Astrocyte (in vitro differentiated cells and primary cell): ENCODE measurements around the gene SPARCL1. TPM values are rescaled to one million over a fixed set of nuclear protein-coding genes. Genes with fewer than 3 reads are reported as not detected.

Experiments used
- DNase-seq: peaks from one replicate; pipeline ENCODE4 v3.0.0-alpha.2; 2010; ENCODE audit warnings: low read depth
- FAIRE-seq: peaks from 2 replicates; lab custom pipeline; 2011; peaks lifted over from hg19 to GRCh38; lab: Jason Lieb, UNC
- H2AFZ ChIP-seq: 2 replicates; pipeline ENCODE4 v1.6.0; 2012; ENCODE audit warnings: low read depth, low read length, inconsistent platforms
- H3K27ac ChIP-seq: 2 replicates; pipeline ENCODE4 v1.5.1; 2011; ENCODE audit warnings: low read depth, low read length, inconsistent platforms
- H3K27me3 ChIP-seq: 2 replicates; pipeline ENCODE4 v1.6.0; 2011; ENCODE audit warnings: low read length, inconsistent platforms; ENCODE audit not compliant: insufficient read depth
- H3K36me3 ChIP-seq: 2 replicates; pipeline ENCODE4 v1.5.1; 2011; ENCODE audit warnings: low read length, inconsistent platforms; ENCODE audit not compliant: insufficient read depth
- H3K4me1 ChIP-seq: 2 replicates; pipeline ENCODE4 v1.5.1; 2011; ENCODE audit warnings: low read length, inconsistent platforms; ENCODE audit not compliant: insufficient read depth
- H3K4me2 ChIP-seq: 2 replicates; pipeline ENCODE4 v1.6.0; 2012; ENCODE audit warnings: low read length, inconsistent platforms
- H3K4me3 ChIP-seq: 2 replicates; pipeline ENCODE4 v1.5.1; 2011; ENCODE audit warnings: low read depth, mild to moderate bottlenecking, low read length, inconsistent platforms; ENCODE audit not compliant: insufficient read depth
- H3K79me2 ChIP-seq: 2 replicates; pipeline ENCODE4 v1.6.0; 2012; ENCODE audit warnings: mild to moderate bottlenecking, low read length, inconsistent platforms; ENCODE audit not compliant: insufficient read depth
- H3K9ac ChIP-seq: 2 replicates; pipeline ENCODE4 v1.6.0; 2012; ENCODE audit warnings: mild to moderate bottlenecking, low read length, inconsistent platforms
- H3K9me3 ChIP-seq: 2 replicates; pipeline ENCODE4 v1.5.1; 2012; ENCODE audit warnings: low read depth, mild to moderate bottlenecking, low read length, inconsistent platforms; ENCODE audit not compliant: insufficient read depth
- H4K20me1 ChIP-seq: 2 replicates; pipeline ENCODE4 v1.6.0; 2012; ENCODE audit warnings: low read length, inconsistent platforms; ENCODE audit not compliant: insufficient read depth
- H3K27ac Mint-ChIP-seq: one replicate; pipeline ENCODE4 v1.8.0; 2021; ENCODE audit warnings: mild to moderate bottlenecking, mixed read lengths; ENCODE audit not compliant: unreplicated experiment
- H3K27me3 Mint-ChIP-seq: one replicate; pipeline ENCODE4 v1.8.0; 2021; ENCODE audit warnings: low read depth, mixed read lengths; ENCODE audit not compliant: unreplicated experiment
- H3K36me3 Mint-ChIP-seq: one replicate; pipeline ENCODE4 v1.8.0; 2021; ENCODE audit warnings: low read depth, mixed read lengths; ENCODE audit not compliant: unreplicated experiment
- H3K4me1 Mint-ChIP-seq: one replicate; pipeline ENCODE4 v1.8.0; 2021; ENCODE audit warnings: low read depth, mixed read lengths; ENCODE audit not compliant: unreplicated experiment
- H3K4me3 Mint-ChIP-seq: one replicate; pipeline ENCODE4 v1.8.0; 2021; ENCODE audit warnings: mild to moderate bottlenecking, moderate library complexity, mixed read lengths; ENCODE audit not compliant: unreplicated experiment
- H3K9me3 Mint-ChIP-seq: one replicate; pipeline ENCODE4 v1.8.0; 2021; ENCODE audit warnings: mild to moderate bottlenecking, mixed read lengths; ENCODE audit not compliant: unreplicated experiment
- EZH2 ChIP-seq: IDR thresholded peaks from 2 replicates; pipeline ENCODE4 v1.6.1; 2012; ENCODE audit warnings: mild to moderate bottlenecking, low read length, inconsistent platforms; ENCODE audit not compliant: insufficient read depth
- total RNA-seq: library from RNA; stranded (reverse); gene quantifications from 2 replicates; pipeline ENCODE4 v1.2.1, GENCODE V29; 2021
- TF ChIP-seq, protein P1 (sequence below): IDR thresholded peaks from 2 replicates; pipeline ENCODE4 v1.5.1; 2011; ENCODE audit warnings: low read depth, mild to moderate bottlenecking, inconsistent platforms, low read length, moderate library complexity; ENCODE audit not compliant: insufficient read depth

The SPARCL1 gene
- total RNA-seq, 1 donor from 2014 or later: 0.25 TPM

- Histone ChIP-seq H3K27me3 (no peaks in the 10 kb centered on the region), H3K4me2 (no peak overlapping the region), H2AFZ (no peak overlapping the region), H3K79me2 (no peaks in the 10 kb centered on the region), H3K4me3 (no peak overlapping the region), H3K9ac (no peak overlapping the region), H3K9me3 (no peaks in the 10 kb centered on the region), H3K4me1 (no peaks in the 10 kb centered on the region), H3K27ac (no peak overlapping the region), H4K20me1 (no peaks in the 10 kb centered on the region), H3K36me3 (no peaks in the 10 kb centered on the region)
- Mint-ChIP-seq H3K27ac (no peak overlapping the region), H3K4me3 (no peak overlapping the region), H3K36me3 (no peaks in the 10 kb centered on the region), H3K4me1 (peaks cover 1% of the 10 kb centered on the region), H3K27me3 (no peaks in the 10 kb centered on the region), H3K9me3 (peaks cover 1% of the 10 kb centered on the region)
- TF ChIP-seq EZH2: no peak
- no peak for DNase-seq
- FAIRE-seq: no peak
These were observed 2.9 kb upstream of the SPARCL1 start for GRCh38 chr4:87532109-87532508.

- H3K79me2 ChIP-seq: no peaks in the 10 kb centered on the region
- no peak overlapping the region for H2AFZ ChIP-seq
- no peak for TF ChIP-seq EZH2
- TF ChIP-seq, protein P1, sequence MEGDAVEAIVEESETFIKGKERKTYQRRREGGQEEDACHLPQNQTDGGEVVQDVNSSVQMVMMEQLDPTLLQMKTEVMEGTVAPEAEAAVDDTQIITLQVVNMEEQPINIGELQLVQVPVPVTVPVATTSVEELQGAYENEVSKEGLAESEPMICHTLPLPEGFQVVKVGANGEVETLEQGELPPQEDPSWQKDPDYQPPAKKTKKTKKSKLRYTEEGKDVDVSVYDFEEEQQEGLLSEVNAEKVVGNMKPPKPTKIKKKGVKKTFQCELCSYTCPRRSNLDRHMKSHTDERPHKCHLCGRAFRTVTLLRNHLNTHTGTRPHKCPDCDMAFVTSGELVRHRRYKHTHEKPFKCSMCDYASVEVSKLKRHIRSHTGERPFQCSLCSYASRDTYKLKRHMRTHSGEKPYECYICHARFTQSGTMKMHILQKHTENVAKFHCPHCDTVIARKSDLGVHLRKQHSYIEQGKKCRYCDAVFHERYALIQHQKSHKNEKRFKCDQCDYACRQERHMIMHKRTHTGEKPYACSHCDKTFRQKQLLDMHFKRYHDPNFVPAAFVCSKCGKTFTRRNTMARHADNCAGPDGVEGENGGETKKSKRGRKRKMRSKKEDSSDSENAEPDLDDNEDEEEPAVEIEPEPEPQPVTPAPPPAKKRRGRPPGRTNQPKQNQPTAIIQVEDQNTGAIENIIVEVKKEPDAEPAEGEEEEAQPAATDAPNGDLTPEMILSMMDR: no peak
- H3K9ac ChIP-seq: no peak overlapping the region
- H4K20me1 ChIP-seq: no peaks in the 10 kb centered on the region
- H3K4me3 ChIP-seq: no peak overlapping the region
- no peak overlapping the region for H3K27ac Mint-ChIP-seq
- DNase-seq (no peak), FAIRE-seq (no peak)
- H3K36me3 ChIP-seq: no peaks in the 10 kb centered on the region
- H3K27me3 Mint-ChIP-seq: no peaks in the 10 kb centered on the region
- H3K4me1 ChIP-seq: no peaks in the 10 kb centered on the region
- no peaks in the 10 kb centered on the region for H3K27me3 ChIP-seq
- no peak overlapping the region for H3K27ac ChIP-seq
- H3K4me2 ChIP-seq: no peak overlapping the region
- H3K4me1 Mint-ChIP-seq: peaks cover 1% of the 10 kb centered on the region
- no peaks in the 10 kb centered on the region for H3K9me3 ChIP-seq
- no peaks in the 10 kb centered on the region for H3K36me3 Mint-ChIP-seq
- no peaks in the 10 kb centered on the region for H3K9me3 Mint-ChIP-seq
- no peak overlapping the region for H3K4me3 Mint-ChIP-seq
These were observed 2.4 kb upstream of the SPARCL1 start for GRCh38 chr4:87531621-87532020.

- Mint-ChIP-seq H3K4me3 (no peak overlapping the region), H3K4me1 (peaks cover 1% of the 10 kb centered on the region), H3K36me3 (peaks cover under 1% of the 10 kb centered on the region), H3K27ac (no peak overlapping the region), H3K27me3 (no peaks in the 10 kb centered on the region), H3K9me3 (peaks cover 2% of the 10 kb centered on the region)
- FAIRE-seq (no peak), DNase-seq (peak; percentile 60)
- Histone ChIP-seq H2AFZ (no peak overlapping the region), H3K36me3 (no peaks in the 10 kb centered on the region), H3K4me3 (no peak overlapping the region), H3K4me2 (no peak overlapping the region), H3K4me1 (no peaks in the 10 kb centered on the region), H3K79me2 (no peaks in the 10 kb centered on the region), H3K27ac (no peak overlapping the region), H3K9ac (no peak overlapping the region), H3K9me3 (no peaks in the 10 kb centered on the region), H3K27me3 (no peaks in the 10 kb centered on the region), H4K20me1 (no peaks in the 10 kb centered on the region)
- TF ChIP-seq, protein P1: no peak
- TF ChIP-seq EZH2: no peak
These were observed 1.7 kb upstream of the SPARCL1 start for GRCh38 chr4:87530868-87531267.
